ENCODE results near the gene FBXL16.
A peak's percentile ranks its signal among the peaks of the same experiment; 100 is the strongest.

FBXL16 gene

DNA sequence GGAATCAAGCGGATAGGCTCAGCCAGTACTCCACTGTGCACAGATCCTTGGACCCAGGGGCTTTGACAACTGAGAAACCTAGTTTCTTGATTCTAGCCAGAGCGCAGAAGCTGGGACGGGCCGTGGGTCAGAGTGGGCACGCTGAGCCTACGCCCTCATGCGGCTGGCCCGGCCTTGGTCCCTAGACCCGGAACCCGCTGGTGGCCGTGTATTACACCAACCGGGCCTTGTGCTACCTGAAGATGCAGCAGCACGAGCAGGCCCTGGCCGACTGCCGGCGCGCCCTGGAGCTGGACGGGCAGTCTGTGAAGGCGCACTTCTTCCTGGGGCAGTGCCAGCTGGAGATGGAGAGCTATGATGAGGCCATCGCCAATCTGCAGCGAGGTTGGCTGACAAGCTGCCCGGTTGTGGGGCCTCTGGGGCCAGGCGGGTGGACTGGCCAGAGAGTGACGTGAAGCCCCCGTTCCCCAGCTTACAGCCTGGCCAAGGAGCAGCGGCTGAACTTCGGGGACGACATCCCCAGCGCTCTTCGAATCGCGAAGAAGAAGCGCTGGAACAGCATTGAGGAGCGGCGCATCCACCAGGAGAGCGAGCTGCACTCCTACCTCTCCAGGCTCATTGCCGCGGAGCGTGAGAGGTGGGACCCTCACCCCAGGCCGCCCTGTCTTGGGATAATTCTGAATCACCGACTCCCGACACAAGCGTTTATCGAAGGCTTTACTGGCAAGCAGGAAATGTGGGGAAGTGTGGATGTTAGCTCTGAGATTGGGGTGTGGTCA is 24.4 kb downstream of the FBXL16 start:
- peaks cover 14% of the 10 kb centered on the region; the same call in 1 of the 2 replicates for H3K4me1 ChIP-seq (ENCODE audit: control insufficient read depth, insufficient read depth, low read length)
- peak overlapping the region; percentile 97 for H3K27ac ChIP-seq (ENCODE audit: extremely low read depth, low read depth, low read length)
- CTCF ChIA-PET = interaction anchor here (0.6 to 1.1 kb wide), 4 partner anchors 14 to 376 kb away, joined by 3 to 5 read pairs (median 4); no protein-coding TSS in a partner anchor
- H3K4me3 ChIP-seq (ENCODE audit: low read depth, low read length) = peak overlapping the region; percentile 82
- peaks cover 3 to 48% of the 10 kb centered on the region in 2 experiments; a peak in 1 of 3 replicates for H3K36me3 ChIP-seq (ENCODE audit: control insufficient read depth in 2 of 2, insufficient read depth in 1 of 2, low read length in 2 of 2)
- POLR2A ChIA-PET = interaction anchor here (0.6 to 5.4 kb wide), 10 partner anchors 7 to 131 kb away, joined by 3 to 57 read pairs (median 5); partner anchors contain the start of genes ANTKMT, RHOT2, WDR24 and WDR90
- no peaks in the 10 kb centered on the region for H3K9me3 ChIP-seq (ENCODE audit: control insufficient read depth, insufficient read depth, low read depth, low read length)
- TF ChIP-seq TRIM28 (IDR thresholded peaks at IDR 0.05; ENCODE audit: borderline replicate concordance, low read length) (no peak), ZNF514 (tag by site-specific recombination; IDR thresholded peaks at IDR 0.05) (no peak), ZNF501 (tag by site-specific recombination; IDR thresholded peaks at IDR 0.05) (0 out of 2 replicates have a peak, but pooled peaks have one; percentile 16), ZFHX2 (tag by site-specific recombination; conservative IDR thresholded peaks at IDR 0.05) (no peak), BCL11B (tag by site-specific recombination; IDR thresholded peaks at IDR 0.05; ENCODE audit: low read depth) (peak; percentile 65), ZBTB17 (tag by site-specific recombination; IDR thresholded peaks at IDR 0.05) (peak; percentile 86), ZNF629 (tag by site-specific recombination; IDR thresholded peaks at IDR 0.05) (peak; percentile 76), ZNF146 (tag by site-specific recombination; IDR thresholded peaks at IDR 0.05) (peak; percentile 2; the same call in 1 of the 2 replicates), ZNF48 (tag by site-specific recombination; IDR thresholded peaks at IDR 0.05) (no peak), ZNF335 (tag by site-specific recombination; conservative IDR thresholded peaks at IDR 0.05) (peak; percentile 95), SCRT2 (tag by site-specific recombination; IDR thresholded peaks at IDR 0.05) (0 out of 2 replicates have a peak, but pooled peaks have one; percentile 10), EGR2 (tag by site-specific recombination; IDR thresholded peaks at IDR 0.05; ENCODE audit: low read depth) (peak; percentile 17; the same call in 1 of the 2 replicates), ZNF341 (tag by site-specific recombination; IDR thresholded peaks at IDR 0.05; ENCODE audit: low read depth) (peak; percentile 83), ZNF707 (tag by site-specific recombination; IDR thresholded peaks at IDR 0.05) (0 out of 2 replicates have a peak, but pooled peaks have one; percentile 32), ZSCAN16 (tag by site-specific recombination; IDR thresholded peaks at IDR 0.05) (peak; percentile 89)
- TF ChIP-seq, protein P1, sequence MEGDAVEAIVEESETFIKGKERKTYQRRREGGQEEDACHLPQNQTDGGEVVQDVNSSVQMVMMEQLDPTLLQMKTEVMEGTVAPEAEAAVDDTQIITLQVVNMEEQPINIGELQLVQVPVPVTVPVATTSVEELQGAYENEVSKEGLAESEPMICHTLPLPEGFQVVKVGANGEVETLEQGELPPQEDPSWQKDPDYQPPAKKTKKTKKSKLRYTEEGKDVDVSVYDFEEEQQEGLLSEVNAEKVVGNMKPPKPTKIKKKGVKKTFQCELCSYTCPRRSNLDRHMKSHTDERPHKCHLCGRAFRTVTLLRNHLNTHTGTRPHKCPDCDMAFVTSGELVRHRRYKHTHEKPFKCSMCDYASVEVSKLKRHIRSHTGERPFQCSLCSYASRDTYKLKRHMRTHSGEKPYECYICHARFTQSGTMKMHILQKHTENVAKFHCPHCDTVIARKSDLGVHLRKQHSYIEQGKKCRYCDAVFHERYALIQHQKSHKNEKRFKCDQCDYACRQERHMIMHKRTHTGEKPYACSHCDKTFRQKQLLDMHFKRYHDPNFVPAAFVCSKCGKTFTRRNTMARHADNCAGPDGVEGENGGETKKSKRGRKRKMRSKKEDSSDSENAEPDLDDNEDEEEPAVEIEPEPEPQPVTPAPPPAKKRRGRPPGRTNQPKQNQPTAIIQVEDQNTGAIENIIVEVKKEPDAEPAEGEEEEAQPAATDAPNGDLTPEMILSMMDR (tag by site-specific recombination; IDR thresholded peaks at IDR 0.05) = peak; percentile 82
- TF ChIP-seq, protein P2, sequence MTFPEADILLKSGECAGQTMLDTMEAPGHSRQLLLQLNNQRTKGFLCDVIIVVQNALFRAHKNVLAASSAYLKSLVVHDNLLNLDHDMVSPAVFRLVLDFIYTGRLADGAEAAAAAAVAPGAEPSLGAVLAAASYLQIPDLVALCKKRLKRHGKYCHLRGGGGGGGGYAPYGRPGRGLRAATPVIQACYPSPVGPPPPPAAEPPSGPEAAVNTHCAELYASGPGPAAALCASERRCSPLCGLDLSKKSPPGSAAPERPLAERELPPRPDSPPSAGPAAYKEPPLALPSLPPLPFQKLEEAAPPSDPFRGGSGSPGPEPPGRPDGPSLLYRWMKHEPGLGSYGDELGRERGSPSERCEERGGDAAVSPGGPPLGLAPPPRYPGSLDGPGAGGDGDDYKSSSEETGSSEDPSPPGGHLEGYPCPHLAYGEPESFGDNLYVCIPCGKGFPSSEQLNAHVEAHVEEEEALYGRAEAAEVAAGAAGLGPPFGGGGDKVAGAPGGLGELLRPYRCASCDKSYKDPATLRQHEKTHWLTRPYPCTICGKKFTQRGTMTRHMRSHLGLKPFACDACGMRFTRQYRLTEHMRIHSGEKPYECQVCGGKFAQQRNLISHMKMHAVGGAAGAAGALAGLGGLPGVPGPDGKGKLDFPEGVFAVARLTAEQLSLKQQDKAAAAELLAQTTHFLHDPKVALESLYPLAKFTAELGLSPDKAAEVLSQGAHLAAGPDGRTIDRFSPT (tag by site-specific recombination; IDR thresholded peaks at IDR 0.05) = peak; percentile 92
- TF ChIP-seq, protein P3, sequence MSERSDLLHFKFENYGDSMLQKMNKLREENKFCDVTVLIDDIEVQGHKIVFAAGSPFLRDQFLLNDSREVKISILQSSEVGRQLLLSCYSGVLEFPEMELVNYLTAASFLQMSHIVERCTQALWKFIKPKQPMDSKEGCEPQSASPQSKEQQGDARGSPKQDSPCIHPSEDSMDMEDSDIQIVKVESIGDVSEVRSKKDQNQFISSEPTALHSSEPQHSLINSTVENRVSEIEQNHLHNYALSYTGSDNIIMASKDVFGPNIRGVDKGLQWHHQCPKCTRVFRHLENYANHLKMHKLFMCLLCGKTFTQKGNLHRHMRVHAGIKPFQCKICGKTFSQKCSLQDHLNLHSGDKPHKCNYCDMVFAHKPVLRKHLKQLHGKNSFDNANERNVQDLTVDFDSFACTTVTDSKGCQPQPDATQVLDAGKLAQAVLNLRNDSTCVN (tag by site-specific recombination; optimal IDR thresholded peaks at IDR 0.05) = peak; percentile 47
- TF ChIP-seq, protein P4, sequence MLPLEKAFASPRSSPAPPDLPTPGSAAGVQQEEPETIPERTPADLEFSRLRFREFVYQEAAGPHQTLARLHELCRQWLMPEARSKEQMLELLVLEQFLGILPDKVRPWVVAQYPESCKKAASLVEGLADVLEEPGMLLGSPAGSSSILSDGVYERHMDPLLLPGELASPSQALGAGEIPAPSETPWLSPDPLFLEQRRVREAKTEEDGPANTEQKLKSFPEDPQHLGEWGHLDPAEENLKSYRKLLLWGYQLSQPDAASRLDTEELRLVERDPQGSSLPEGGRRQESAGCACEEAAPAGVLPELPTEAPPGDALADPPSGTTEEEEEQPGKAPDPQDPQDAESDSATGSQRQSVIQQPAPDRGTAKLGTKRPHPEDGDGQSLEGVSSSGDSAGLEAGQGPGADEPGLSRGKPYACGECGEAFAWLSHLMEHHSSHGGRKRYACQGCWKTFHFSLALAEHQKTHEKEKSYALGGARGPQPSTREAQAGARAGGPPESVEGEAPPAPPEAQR (tag by site-specific recombination; IDR thresholded peaks at IDR 0.05) = 0 out of 2 replicates have a peak, but pooled peaks have one; percentile 13
- TF ChIP-seq, protein P5, sequence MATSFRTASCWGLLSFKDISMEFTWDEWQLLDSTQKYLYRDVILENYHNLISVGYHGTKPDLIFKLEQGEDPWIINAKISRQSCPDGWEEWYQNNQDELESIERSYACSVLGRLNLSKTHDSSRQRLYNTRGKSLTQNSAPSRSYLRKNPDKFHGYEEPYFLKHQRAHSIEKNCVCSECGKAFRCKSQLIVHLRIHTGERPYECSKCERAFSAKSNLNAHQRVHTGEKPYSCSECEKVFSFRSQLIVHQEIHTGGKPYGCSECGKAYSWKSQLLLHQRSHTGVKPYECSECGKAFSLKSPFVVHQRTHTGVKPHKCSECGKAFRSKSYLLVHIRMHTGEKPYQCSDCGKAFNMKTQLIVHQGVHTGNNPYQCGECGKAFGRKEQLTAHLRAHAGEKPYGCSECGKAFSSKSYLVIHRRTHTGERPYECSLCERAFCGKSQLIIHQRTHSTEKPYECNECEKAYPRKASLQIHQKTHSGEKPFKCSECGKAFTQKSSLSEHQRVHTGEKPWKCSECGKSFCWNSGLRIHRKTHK (tag by site-specific recombination; IDR thresholded peaks at IDR 0.05) = no peak
- TF ChIP-seq, protein P6, sequence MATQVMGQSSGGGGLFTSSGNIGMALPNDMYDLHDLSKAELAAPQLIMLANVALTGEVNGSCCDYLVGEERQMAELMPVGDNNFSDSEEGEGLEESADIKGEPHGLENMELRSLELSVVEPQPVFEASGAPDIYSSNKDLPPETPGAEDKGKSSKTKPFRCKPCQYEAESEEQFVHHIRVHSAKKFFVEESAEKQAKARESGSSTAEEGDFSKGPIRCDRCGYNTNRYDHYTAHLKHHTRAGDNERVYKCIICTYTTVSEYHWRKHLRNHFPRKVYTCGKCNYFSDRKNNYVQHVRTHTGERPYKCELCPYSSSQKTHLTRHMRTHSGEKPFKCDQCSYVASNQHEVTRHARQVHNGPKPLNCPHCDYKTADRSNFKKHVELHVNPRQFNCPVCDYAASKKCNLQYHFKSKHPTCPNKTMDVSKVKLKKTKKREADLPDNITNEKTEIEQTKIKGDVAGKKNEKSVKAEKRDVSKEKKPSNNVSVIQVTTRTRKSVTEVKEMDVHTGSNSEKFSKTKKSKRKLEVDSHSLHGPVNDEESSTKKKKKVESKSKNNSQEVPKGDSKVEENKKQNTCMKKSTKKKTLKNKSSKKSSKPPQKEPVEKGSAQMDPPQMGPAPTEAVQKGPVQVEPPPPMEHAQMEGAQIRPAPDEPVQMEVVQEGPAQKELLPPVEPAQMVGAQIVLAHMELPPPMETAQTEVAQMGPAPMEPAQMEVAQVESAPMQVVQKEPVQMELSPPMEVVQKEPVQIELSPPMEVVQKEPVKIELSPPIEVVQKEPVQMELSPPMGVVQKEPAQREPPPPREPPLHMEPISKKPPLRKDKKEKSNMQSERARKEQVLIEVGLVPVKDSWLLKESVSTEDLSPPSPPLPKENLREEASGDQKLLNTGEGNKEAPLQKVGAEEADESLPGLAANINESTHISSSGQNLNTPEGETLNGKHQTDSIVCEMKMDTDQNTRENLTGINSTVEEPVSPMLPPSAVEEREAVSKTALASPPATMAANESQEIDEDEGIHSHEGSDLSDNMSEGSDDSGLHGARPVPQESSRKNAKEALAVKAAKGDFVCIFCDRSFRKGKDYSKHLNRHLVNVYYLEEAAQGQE (tag by site-specific recombination; IDR thresholded peaks at IDR 0.05) = peak; percentile 12; the same call in 1 of the 2 replicates
- TF ChIP-seq, protein P7, sequence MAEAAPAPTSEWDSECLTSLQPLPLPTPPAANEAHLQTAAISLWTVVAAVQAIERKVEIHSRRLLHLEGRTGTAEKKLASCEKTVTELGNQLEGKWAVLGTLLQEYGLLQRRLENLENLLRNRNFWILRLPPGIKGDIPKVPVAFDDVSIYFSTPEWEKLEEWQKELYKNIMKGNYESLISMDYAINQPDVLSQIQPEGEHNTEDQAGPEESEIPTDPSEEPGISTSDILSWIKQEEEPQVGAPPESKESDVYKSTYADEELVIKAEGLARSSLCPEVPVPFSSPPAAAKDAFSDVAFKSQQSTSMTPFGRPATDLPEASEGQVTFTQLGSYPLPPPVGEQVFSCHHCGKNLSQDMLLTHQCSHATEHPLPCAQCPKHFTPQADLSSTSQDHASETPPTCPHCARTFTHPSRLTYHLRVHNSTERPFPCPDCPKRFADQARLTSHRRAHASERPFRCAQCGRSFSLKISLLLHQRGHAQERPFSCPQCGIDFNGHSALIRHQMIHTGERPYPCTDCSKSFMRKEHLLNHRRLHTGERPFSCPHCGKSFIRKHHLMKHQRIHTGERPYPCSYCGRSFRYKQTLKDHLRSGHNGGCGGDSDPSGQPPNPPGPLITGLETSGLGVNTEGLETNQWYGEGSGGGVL (tag by site-specific recombination; IDR thresholded peaks at IDR 0.05) = no peak

Data from HEK293 (cell line).